Stimulated activated CD4-positive, alpha-beta T cell treated with anti-CD3 and anti-CD28 coated beads, TNF-alpha, amount 100 ng/mL, for 1 hour (primary cell): Measurements from ENCODE around the gene ALDH1L1.

Experiments
- DNase-seq, 3 donors: peaks; one replicate each; pipeline ENCODE4 v3.0.0-alpha.2; 2020; ENCODE audit warnings: low read depth in 3 of 3, low spot score in 1 of 3

The ALDH1L1 gene

GRCh38 chr3:126134219-126134975 is 46.0 kb downstream of the ALDH1L1 start:
- DNase-seq = no peak

- no peak for DNase-seq
These were observed 46.8 kb downstream of the ALDH1L1 start for GRCh38 chr3:126133606-126134005.

GRCh38 chr3:126132751-126133511 is 47.5 kb downstream of the ALDH1L1 start:
- DNase-seq = no peak

- no peak for DNase-seq
These were observed 48.3 kb downstream of the ALDH1L1 start for GRCh38 chr3:126131881-126132750.

GRCh38 chr3:126130981-126131745 is 49.2 kb downstream of the ALDH1L1 start:
- no peak for DNase-seq

- DNase-seq = no peak
These were observed 50.1 kb downstream of the ALDH1L1 start for GRCh38 chr3:126130081-126130855.

GRCh38 chr3:126129398-126129891 is 50.9 kb downstream of the ALDH1L1 start:
- DNase-seq = no peak

GRCh38 chr3:126128504-126129397 is 51.6 kb downstream of the ALDH1L1 start:
- no peak for DNase-seq

GRCh38 chr3:126127904-126128303 is 52.5 kb downstream of the ALDH1L1 start:
- DNase-seq = no peak

- DNase-seq = no peak
These were observed 52.9 kb downstream of the ALDH1L1 start for GRCh38 chr3:126127452-126127851.

- DNase-seq = no peak
These were observed 53.5 kb downstream of the ALDH1L1 start for GRCh38 chr3:126126811-126127431.

- DNase-seq = no peak
These were observed 54.1 kb downstream of the ALDH1L1 start for GRCh38 chr3:126126286-126126685.

GRCh38 chr3:126125781-126126251 is 54.6 kb downstream of the ALDH1L1 start:
- no peak for DNase-seq

- DNase-seq = no peak
These were observed 55.0 kb downstream of the ALDH1L1 start for GRCh38 chr3:126125341-126125740.

GRCh38 chr3:126124896-126125295 is 55.5 kb downstream of the ALDH1L1 start:
- no peak for DNase-seq

- DNase-seq = no peak
These were observed 56.1 kb downstream of the ALDH1L1 start for GRCh38 chr3:126124148-126124868.

GRCh38 chr3:126121632-126122031 is 58.8 kb downstream of the ALDH1L1 start:
- no peak for DNase-seq

GRCh38 chr3:126121074-126121473 is 59.3 kb downstream of the ALDH1L1 start:
- DNase-seq = no peak
